GM12874 (cell line): Measurements from ENCODE around the gene VGLL4.

Experiments
- CTCF ChIP-seq: IDR thresholded peaks from 2 replicates; pipeline ENCODE4 v1.5.1; 2011; ENCODE audit warnings: low read depth, mild to moderate bottlenecking, control low read depth, low read length, moderate library complexity; ENCODE audit not compliant: insufficient read depth

VGLL4 gene

GRCh38 chr3:11583638-11584046 lies 60.1 kb downstream of the VGLL4 start:
- no peak for TF ChIP-seq CTCF

- no peak for TF ChIP-seq CTCF
Observed at GRCh38 chr3:11583235-11583634, 60.5 kb downstream of the VGLL4 start.

DNA sequence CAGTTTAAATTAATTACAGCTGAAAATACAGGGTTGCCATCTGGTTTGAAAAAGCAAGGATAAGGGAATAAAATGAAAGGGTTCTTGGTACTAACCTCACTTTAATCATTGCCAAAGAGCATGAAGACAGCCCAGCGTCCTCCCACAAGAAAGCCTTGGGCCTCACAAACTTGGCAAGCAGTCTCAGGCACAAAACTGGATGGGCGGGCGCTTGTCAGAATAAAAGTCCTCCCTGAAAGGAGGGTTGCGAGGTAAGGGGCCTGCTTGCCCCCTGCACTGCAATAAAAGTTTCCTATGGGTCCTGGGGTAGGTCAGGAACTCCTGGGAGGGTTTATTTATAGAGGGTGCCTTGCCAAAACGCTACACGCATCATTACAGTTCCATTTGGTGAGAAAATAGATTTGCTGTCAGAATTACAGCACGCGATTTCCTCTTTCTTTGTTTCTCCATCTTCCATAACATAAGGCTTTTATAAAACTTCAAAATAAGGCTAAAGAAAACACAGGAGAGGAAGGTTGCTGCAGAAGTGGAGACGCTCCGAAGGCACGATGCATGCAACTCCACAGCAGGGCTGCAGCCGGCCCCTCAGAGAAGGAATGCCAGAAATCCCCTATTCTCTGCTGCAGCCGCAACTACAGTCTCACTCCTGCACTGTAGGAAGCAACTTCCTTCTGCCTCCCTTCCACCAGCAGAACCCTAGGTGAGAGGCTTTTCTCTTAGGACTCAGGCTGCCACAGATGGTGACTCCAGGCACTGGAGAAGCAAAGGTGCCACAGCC lies 61.3 kb downstream of the VGLL4 start:
- TF ChIP-seq CTCF, result no peak

- TF ChIP-seq CTCF, result no peak
Observed at GRCh38 chr3:11581237-11582190, 62.2 kb downstream of the VGLL4 start.

DNA sequence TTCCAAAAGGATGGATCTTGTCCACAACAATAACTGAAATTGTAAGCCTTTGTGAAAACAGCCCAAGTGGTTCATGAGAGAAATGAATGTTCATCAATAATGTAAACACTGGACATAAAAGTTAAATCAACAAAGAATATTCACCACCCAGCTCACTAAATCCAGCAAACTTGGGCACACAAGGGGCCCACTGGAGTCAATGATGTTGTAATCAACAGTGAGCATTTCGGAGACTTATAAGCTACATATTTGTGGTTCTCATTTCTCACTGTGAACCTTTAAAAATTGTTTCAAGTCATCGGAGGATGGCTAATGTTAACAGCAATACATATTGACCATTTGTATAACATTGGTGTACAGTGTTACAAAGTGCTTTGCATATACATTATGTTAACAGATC lies 63.1 kb downstream of the VGLL4 start:
- no peak for TF ChIP-seq CTCF

DNA sequence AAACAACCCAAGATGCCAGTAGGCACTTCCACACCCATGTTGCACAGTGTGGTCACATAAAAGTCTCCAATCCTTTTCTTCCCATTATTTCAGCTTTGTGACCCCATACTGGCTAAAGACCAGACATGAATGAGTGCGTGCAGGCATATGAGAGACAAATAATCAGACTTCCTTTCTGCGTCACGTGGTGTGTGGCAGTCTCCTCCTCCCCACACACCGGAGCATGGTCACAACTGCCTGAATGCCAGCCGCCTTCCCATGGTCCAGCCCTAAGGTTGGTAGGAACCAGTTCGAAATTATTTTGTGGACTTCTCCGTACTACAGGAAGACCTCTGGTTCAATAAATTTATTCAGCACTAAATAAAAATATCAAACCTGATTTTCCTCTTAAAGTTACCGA lies 65.5 kb downstream of the VGLL4 start:
- TF ChIP-seq CTCF, result no peak

DNA sequence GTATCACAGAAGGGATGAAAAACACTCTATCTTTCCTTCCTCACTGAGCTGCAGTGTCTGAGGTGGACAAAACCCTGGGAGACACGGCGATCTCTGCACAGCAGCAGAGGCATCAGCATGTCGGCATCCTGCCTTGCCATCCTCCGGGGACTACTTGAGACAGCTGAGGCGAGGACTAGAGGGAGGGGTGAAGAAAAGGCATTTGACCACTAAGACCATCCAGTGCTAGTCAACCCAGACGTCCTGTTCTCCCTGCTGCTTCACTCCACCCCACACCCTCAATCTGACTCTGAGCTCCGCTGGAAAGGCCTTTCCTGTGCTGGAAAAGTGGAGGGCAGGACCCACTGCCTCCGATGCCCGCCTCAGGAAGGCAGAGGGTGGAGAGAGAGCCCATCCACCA lies 67.3 kb downstream of the VGLL4 start:
- no peak for TF ChIP-seq CTCF
